Mesothelial cell of epicardium (in vitro differentiated cells): ENCODE results near the gene TMEM171. TPM values are rescaled to one million over a fixed set of nuclear protein-coding genes. Genes with fewer than 3 reads are reported as not detected.

ENCODE experiments used
- DNase-seq, 2 experiments: peaks; one replicate each; pipeline ENCODE4 v3.0.0; 2021; ENCODE audit warnings: low spot score in 2 of 2; ENCODE audit not compliant: unreplicated experiment in 2 of 2
- H3K27ac Mint-ChIP-seq: 2 replicates; pipeline ENCODE4 v1.8.0; 2021; ENCODE audit warnings: mixed read lengths
- H3K27me3 Mint-ChIP-seq: 2 replicates; pipeline ENCODE4 v1.8.0; 2021; ENCODE audit warnings: low read depth, mixed read lengths
- H3K36me3 Mint-ChIP-seq: 2 replicates; pipeline ENCODE4 v1.8.0; 2021; ENCODE audit warnings: mixed read lengths
- H3K4me1 Mint-ChIP-seq: 2 replicates; pipeline ENCODE4 v1.8.0; 2021; ENCODE audit warnings: mixed read lengths
- H3K4me3 Mint-ChIP-seq: 2 replicates; pipeline ENCODE4 v1.8.0; 2021; ENCODE audit warnings: mild to moderate bottlenecking, moderate library complexity, mixed read lengths
- H3K9me3 Mint-ChIP-seq: 2 replicates; pipeline ENCODE4 v1.8.0; 2021; ENCODE audit warnings: mixed read lengths
- total RNA-seq: library from RNA; stranded (reverse); gene quantifications from 3 replicates; pipeline ENCODE4 v1.2.1, GENCODE V29; 2021
- TF ChIP-seq, protein P1 (sequence below): fragments of 200-600 bp; sonication (generic); IDR thresholded peaks from one replicate; pipeline ENCODE4 v1.5.0; 2021; ENCODE audit warnings: antibody characterized with exemption; ENCODE audit not compliant: unreplicated experiment

Gene TMEM171
- total RNA-seq, 1 donor from 2014 or later: 0.18 TPM

DNA sequence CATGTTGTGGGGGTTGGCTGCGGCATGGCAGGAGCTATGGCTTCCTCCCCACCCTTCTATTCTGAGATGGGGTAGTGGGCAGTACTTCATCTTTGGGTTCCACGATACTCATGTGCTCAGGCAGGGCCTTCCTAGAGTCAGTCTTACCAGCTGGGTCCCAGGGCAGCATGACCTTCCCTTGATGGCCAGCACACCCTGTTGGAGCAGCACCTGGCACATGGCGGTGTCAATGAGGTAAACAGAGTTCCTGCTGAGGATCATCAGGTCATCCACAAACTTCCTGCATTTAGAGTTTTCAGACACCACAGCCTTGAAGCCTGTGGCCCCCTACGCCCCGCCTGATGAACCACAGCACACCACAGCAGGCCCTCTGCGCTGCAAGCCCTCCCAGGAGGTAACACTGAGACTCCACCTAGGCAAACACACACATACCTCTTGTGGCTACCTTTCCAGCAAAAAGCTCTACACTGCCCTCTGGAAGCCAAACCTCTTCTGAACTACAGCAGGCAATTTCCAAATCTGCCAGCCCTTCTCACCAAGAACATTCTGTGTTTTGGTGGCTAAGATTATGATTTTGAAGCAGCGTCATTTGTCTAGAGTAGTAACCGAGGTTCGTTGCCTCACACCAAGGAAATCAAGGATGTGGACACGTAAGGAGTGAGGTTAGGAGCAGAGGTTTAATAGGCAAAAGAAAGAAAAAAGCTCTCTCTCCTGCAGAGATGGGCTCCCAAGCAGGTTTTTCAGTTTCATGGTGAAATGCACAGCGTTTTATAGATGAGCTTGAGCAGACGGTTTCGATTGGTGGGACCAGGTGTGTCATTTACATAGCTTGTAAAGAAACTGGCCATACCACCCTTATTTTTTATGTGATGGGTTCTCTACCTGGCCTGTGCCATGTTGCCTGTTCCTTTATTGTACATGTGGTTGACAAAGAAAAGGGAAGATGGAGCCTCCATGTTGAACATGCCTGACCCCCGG, 32.3 kb downstream of the TMEM171 start:
- DNase-seq: no peak
- no peaks in the 10 kb centered on the region for H3K4me1 Mint-ChIP-seq

DNA sequence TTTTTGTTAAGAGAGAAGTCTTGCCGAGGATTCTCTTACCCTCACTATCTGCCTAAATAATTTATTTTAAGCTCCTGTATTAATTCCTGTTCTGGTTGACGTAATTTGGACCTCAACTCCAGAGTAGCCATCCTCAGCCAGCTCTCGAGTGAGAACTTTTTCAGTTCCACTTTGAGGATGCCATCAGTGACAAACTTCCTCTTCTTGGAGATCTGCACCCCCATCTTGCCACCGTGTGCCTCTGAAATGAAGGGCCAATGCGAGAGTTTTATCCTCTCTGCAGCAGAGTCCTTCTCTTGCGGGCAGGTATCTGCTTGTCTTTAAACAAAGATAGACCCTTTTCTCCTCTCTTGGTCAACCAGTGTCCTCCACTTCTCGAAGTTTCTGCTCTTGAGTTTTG, 33.1 kb downstream of the TMEM171 start:
- H3K4me1 Mint-ChIP-seq: no peaks in the 10 kb centered on the region
- no peaks in the 10 kb centered on the region for H3K36me3 Mint-ChIP-seq
- no peaks in the 10 kb centered on the region for H3K27me3 Mint-ChIP-seq
- DNase-seq: no peak
- no peak overlapping the region for H3K27ac Mint-ChIP-seq
- TF ChIP-seq, protein P1, sequence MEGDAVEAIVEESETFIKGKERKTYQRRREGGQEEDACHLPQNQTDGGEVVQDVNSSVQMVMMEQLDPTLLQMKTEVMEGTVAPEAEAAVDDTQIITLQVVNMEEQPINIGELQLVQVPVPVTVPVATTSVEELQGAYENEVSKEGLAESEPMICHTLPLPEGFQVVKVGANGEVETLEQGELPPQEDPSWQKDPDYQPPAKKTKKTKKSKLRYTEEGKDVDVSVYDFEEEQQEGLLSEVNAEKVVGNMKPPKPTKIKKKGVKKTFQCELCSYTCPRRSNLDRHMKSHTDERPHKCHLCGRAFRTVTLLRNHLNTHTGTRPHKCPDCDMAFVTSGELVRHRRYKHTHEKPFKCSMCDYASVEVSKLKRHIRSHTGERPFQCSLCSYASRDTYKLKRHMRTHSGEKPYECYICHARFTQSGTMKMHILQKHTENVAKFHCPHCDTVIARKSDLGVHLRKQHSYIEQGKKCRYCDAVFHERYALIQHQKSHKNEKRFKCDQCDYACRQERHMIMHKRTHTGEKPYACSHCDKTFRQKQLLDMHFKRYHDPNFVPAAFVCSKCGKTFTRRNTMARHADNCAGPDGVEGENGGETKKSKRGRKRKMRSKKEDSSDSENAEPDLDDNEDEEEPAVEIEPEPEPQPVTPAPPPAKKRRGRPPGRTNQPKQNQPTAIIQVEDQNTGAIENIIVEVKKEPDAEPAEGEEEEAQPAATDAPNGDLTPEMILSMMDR: no peak
- no peak overlapping the region for H3K4me3 Mint-ChIP-seq
- H3K9me3 Mint-ChIP-seq: no peaks in the 10 kb centered on the region

More for the DNA sequence above, 32.3 kb downstream of the TMEM171 start:
- Mint-ChIP-seq H3K9me3 (no peaks in the 10 kb centered on the region), H3K27me3 (no peaks in the 10 kb centered on the region), H3K27ac (no peak overlapping the region), H3K4me3 (no peak overlapping the region), H3K36me3 (no peaks in the 10 kb centered on the region)
- TF ChIP-seq, protein P1: no peak

DNA sequence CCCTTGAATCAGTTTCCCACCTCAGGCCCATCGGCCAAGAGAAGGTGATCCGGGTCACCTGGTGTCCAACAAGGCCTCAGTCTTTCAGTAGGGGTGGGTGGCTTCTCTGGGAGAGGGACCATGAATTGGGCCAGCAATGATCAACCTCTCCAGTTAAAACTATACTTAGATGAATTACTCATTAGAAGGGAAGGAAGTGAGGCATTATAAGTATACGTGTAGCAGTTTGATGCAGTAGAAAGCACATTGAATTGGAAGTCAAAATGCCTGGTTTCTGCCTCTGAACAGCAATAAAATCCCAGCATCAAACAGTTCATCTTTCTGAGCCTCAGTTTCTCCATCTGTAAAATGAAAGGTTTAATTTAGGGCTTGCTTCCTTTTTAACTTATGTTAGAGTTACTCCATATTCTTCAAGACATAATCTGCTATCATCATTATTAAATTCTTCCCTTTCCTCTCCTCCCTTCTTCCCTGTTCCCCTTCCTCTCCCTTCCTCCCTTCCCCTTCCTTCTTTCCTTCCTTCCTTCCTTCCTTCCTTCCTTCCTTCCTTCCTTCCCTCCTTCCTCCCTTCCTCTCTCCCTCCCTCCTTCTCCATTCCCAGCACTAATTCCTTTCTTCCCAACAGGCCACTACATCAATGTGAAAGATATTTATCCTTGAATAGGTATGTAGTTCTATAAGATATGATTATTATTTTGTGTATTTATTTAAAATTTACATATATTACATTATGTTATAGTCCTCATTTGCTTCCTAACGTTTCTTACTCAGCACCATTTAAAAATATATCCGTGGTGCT, 34.0 kb downstream of the TMEM171 start:
- Mint-ChIP-seq H3K36me3 (no peaks in the 10 kb centered on the region), H3K4me3 (no peak overlapping the region), H3K27me3 (no peaks in the 10 kb centered on the region), H3K4me1 (no peaks in the 10 kb centered on the region), H3K27ac (no peak overlapping the region), H3K9me3 (no peaks in the 10 kb centered on the region)
- TF ChIP-seq, protein P1: no peak
- no peak for DNase-seq

DNA sequence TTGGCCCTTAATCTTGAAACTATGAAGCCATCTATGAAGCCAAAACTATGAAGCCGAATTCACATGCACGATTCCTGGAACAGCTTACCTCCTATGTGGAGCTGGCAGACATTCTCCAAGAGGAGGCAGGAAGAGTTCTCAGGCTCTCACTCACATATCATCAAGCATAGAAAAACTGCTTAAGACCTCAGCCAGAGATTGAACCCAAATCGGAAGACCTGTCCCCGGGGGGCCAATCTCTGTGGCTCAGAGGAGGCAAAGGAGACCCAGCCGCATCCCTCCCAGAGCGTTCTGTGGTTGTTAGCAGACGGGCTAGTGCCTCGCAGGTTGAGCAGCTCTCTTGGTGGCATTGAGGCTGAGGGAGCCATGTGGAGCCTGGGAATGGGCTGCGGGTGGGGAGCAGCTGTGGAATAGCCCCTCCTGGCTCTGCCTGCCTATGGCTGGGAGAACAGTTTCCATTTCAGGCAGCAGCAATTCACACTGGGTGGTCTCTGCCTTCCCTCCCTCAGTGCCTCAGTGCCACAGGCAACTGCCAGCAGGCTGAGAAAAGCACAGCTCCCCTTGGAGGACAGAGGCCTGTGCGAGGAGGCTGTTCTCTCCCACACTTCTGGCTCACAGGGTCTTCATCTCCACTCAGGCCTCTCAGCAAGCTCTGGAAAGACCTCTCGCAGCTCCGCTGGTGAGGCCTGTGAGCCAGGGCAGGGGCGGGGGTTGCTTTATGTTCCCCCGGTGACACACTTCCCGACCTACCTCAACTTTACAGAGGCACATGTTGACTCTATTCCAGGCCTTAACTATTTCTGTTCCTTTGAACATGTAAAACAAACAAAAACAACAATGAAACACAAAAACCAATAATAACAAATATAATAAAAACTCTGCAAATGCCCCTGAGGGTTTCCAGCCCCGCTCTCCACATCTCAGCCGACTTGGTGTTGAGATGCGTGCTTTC, 35.2 kb downstream of the TMEM171 start:
- no peaks in the 10 kb centered on the region for H3K9me3 Mint-ChIP-seq
- TF ChIP-seq, protein P1: no peak
- peaks cover 2% of the 10 kb centered on the region for H3K27me3 Mint-ChIP-seq
- no peaks in the 10 kb centered on the region for H3K36me3 Mint-ChIP-seq
- H3K4me1 Mint-ChIP-seq: no peaks in the 10 kb centered on the region
- H3K27ac Mint-ChIP-seq: no peak overlapping the region
- H3K4me3 Mint-ChIP-seq: no peak overlapping the region
- DNase-seq: no peak
